Nephron (organoid): ENCODE data around the gene RASGEF1B.

Experiments
- H3K27ac Mint-ChIP-seq, 3 experiments: 2 replicates each; pipeline ENCODE4 v1.8.0; 2020; ENCODE audit warnings: mixed read lengths in 3 of 3, mild to moderate bottlenecking in 2 of 3, moderate library complexity in 1 of 3
- H3K27me3 Mint-ChIP-seq: 2 replicates; pipeline ENCODE4 v1.8.0; 2021; ENCODE audit warnings: low read depth, mild to moderate bottlenecking, moderate library complexity, mixed read lengths
- H3K36me3 Mint-ChIP-seq: 2 replicates; pipeline ENCODE4 v1.8.0; 2020; ENCODE audit warnings: low read depth, mixed read lengths
- H3K4me1 Mint-ChIP-seq: 2 replicates; pipeline ENCODE4 v1.8.0; 2020; ENCODE audit warnings: mixed read lengths
- H3K4me3 Mint-ChIP-seq, 3 experiments: 2 replicates each; pipeline ENCODE4 v1.8.0; 2020; ENCODE audit warnings: mild to moderate bottlenecking in 3 of 3, mixed read lengths in 3 of 3, moderate library complexity in 2 of 3
- H3K9me3 Mint-ChIP-seq: 2 replicates; pipeline ENCODE4 v1.8.0; 2020; ENCODE audit warnings: mixed read lengths
- TF ChIP-seq, protein P1 (sequence below), 3 experiments: fragments of 200-600 bp; sonication (generic); IDR thresholded peaks; one replicate each; pipeline ENCODE4 v1.5.0; 2021; ENCODE audit warnings: antibody characterized with exemption in 3 of 3; ENCODE audit not compliant: unreplicated experiment in 3 of 3

RASGEF1B gene

DNA sequence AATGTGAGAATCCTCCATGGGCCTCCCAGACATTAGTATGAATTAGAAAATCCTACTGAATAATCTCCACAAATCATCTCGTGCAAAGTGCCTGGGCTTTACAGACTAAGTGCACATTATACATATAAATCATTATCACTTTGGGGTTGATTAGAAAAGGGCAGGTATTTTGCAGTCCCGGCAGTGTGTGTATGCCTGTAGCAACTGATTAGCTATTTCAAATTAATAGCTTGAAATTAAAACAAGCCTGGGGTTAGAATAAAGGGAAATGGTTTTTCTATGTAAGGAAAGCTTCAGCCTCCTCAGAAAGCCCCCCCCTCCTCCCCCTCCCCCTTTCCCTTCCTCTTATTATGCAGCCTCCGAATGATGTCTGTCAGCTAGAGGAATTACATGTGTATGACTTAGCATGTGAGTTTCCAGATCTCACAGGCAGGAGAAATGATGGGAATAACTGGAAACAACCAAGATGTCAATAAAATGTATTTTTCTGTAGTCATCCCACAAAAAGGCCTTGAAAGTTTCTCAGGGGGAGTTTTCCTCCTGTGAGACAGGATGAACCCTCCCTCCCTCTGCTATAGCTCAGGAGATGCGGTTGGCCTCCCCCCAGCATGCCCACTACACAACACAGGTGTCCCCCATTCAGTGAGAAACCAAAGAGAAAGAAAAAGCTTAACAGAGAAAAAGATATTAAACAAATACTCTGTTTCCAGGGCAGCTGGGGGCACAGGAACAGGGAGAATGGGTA is 41.2 kb upstream of the RASGEF1B start:
- no peak overlapping the region for H3K27ac Mint-ChIP-seq
- H3K9me3 Mint-ChIP-seq, result no peaks in the 10 kb centered on the region
- no peaks in the 10 kb centered on the region for H3K36me3 Mint-ChIP-seq
- H3K27me3 Mint-ChIP-seq, result no peaks in the 10 kb centered on the region
- H3K4me3 Mint-ChIP-seq, result no peak overlapping the region
- TF ChIP-seq, protein P1, sequence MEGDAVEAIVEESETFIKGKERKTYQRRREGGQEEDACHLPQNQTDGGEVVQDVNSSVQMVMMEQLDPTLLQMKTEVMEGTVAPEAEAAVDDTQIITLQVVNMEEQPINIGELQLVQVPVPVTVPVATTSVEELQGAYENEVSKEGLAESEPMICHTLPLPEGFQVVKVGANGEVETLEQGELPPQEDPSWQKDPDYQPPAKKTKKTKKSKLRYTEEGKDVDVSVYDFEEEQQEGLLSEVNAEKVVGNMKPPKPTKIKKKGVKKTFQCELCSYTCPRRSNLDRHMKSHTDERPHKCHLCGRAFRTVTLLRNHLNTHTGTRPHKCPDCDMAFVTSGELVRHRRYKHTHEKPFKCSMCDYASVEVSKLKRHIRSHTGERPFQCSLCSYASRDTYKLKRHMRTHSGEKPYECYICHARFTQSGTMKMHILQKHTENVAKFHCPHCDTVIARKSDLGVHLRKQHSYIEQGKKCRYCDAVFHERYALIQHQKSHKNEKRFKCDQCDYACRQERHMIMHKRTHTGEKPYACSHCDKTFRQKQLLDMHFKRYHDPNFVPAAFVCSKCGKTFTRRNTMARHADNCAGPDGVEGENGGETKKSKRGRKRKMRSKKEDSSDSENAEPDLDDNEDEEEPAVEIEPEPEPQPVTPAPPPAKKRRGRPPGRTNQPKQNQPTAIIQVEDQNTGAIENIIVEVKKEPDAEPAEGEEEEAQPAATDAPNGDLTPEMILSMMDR (IDR thresholded peaks at IDR 0.05; ENCODE audit: unreplicated experiment in 3 of 3), result no peak
- peaks cover 9% of the 10 kb centered on the region for H3K4me1 Mint-ChIP-seq

DNA sequence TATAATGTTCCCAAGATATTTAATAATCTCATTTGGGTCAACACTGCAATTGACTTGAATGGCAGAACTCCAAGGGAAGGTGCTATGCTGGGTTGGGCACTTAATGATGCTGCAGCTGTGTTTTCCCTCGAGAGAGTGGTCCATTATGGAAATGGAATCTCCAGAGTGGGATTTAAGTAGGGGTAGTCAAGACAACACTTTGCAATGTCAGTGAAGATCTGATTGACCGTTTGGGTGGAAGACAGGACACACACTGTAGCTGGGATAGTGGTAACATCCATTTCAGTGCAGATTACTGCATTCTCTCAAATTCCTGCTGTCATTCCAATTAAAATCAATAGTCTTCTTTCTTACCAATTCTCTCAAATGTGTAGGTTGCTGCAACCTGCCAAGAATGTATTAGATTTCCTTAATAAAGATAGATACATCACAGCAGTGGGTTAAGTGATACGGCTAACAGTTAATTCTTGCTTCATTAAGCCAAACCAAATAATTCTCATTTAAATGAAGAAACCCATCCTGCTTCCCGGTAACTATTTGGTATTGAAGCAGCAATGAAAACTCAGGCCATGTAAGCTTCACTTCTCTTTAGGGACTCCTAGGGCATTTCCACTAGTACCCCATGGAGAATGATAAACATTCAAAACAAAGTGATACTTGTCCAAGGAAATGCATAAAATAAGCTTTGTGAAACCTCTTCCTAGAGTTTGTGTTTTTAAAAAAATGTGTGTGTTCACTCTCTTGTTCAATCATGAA is 40.5 kb upstream of the RASGEF1B start:
- TF ChIP-seq, protein P1 (IDR thresholded peaks at IDR 0.05; ENCODE audit: unreplicated experiment in 3 of 3), result no peak
- Mint-ChIP-seq H3K4me3 (no peak overlapping the region), H3K27me3 (no peaks in the 10 kb centered on the region), H3K9me3 (no peaks in the 10 kb centered on the region), H3K27ac (no peak overlapping the region), H3K36me3 (no peaks in the 10 kb centered on the region), H3K4me1 (peaks cover 11% of the 10 kb centered on the region)

DNA sequence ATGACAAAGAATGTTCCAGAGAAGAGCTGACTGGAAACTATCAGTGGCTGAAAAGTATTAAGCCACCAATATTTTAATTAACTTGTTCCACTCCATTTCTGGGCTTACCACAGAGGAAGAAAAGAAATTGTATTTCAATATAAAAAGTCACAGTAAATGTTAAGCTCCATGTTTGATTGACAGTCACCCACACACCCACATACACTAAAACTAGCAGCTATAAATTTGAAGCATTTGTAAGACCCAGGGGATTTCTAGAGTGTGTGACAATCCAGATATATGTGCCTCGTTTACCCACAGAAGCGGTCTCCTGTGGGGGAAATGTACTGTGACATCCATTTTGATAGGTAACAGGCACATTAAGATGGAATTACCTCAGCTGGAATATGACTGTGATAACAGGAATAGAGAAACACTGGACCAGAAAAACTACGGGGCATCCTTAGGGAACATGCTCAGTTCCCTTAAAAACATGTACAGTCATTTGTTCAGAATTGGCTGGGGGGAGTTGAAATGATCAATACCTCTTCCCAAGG is 39.0 kb upstream of the RASGEF1B start:
- no peaks in the 10 kb centered on the region for H3K9me3 Mint-ChIP-seq
- H3K27ac Mint-ChIP-seq, result no peak overlapping the region
- no peaks in the 10 kb centered on the region for H3K27me3 Mint-ChIP-seq
- TF ChIP-seq, protein P1 (IDR thresholded peaks at IDR 0.05; ENCODE audit: unreplicated experiment in 3 of 3), result no peak
- H3K36me3 Mint-ChIP-seq, result no peaks in the 10 kb centered on the region
- H3K4me1 Mint-ChIP-seq, result peaks cover 11% of the 10 kb centered on the region
- H3K4me3 Mint-ChIP-seq, result no peak overlapping the region

DNA sequence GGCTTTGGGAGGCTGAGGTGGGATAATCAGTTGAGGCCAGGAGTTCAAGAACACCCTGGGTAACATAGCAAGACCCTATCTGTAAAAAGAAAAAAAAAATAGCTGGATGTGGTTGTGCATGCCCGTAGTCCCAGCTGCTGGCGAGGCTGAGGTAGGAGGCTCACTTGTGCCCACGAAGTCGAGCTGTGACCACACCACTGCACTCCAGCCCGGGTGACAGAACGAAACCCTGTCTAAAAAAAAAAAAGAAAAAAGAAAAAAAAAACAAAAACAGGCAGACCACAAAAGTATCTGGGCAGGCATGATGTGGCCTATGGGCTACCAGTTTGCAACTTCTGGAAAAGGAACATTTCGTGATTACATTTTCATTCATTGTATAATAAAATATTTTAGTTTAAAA is 38.1 kb upstream of the RASGEF1B start:
- H3K9me3 Mint-ChIP-seq, result no peaks in the 10 kb centered on the region
- TF ChIP-seq, protein P1 (IDR thresholded peaks at IDR 0.05; ENCODE audit: unreplicated experiment in 3 of 3), result no peak
- no peak overlapping the region for H3K27ac Mint-ChIP-seq
- no peaks in the 10 kb centered on the region for H3K27me3 Mint-ChIP-seq
- peaks cover 11% of the 10 kb centered on the region for H3K4me1 Mint-ChIP-seq
- H3K36me3 Mint-ChIP-seq, result no peaks in the 10 kb centered on the region
- H3K4me3 Mint-ChIP-seq, result no peak overlapping the region

DNA sequence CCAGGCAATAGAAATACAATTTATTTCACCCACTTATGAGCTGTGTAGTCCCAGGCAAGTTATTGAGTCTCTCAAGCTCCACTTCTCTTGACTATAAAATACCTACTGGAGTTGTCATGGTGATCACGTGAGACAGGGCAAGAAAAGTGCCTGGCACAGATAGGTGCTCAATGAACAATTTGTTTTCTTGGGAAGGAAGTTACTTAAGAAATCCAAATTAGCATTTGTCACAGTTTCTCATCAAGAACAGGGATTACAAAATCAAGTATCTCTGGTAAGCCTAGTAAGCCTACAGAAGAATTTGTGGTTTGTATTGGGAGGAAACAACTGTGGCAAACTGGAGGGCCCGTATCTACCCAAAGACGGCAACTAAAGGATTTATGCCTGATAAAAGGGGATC is 37.5 kb upstream of the RASGEF1B start:
- H3K36me3 Mint-ChIP-seq, result no peaks in the 10 kb centered on the region
- TF ChIP-seq, protein P1 (IDR thresholded peaks at IDR 0.05; ENCODE audit: unreplicated experiment in 3 of 3), result no peak
- H3K4me1 Mint-ChIP-seq, result peaks cover 13% of the 10 kb centered on the region
- H3K27me3 Mint-ChIP-seq, result no peaks in the 10 kb centered on the region
- no peak overlapping the region for H3K4me3 Mint-ChIP-seq
- H3K9me3 Mint-ChIP-seq, result no peaks in the 10 kb centered on the region
- H3K27ac Mint-ChIP-seq, result no peak overlapping the region
